ENCODE results near the gene PAIP1.
"Not testable (repeated sequence)": the region's sequence is repeated elsewhere in the genome, so short reads cannot be mapped to it uniquely, and the experiment has no call there.

Gene PAIP1

DNA sequence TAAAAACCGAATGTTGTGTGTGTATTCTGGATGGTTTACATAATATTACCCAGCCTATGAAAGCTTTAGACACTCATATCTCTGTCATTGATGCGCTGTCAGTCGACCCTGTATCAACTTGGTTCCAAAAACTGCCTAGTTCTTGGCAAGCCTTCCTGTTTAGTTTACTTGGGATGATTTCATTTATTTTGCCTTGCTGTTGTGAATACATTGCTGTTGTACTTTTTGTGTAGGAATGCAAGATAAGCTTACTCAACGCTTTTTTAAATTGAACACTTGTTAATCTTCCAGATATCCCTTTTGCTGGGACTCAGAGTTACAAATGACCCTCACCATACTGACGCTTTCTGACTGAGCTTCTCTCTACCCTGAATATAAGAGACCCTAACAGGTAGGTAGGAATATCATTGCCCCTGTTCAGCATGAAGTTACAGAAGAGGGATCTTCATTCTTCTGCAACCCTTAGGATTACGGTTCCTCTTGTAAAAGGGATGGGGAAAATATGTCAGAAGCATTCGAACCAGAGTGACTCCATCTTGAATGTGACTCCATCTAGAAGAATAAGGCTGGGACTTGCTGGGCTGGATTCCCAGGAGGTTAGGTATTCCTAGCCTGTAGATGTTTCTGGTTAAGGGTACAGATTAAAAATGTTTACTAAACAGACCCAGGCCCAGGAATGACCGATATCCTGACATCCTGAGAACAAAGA lies 13.7 kb upstream of the PAIP1 start:
- no peak for DNase-seq

DNA sequence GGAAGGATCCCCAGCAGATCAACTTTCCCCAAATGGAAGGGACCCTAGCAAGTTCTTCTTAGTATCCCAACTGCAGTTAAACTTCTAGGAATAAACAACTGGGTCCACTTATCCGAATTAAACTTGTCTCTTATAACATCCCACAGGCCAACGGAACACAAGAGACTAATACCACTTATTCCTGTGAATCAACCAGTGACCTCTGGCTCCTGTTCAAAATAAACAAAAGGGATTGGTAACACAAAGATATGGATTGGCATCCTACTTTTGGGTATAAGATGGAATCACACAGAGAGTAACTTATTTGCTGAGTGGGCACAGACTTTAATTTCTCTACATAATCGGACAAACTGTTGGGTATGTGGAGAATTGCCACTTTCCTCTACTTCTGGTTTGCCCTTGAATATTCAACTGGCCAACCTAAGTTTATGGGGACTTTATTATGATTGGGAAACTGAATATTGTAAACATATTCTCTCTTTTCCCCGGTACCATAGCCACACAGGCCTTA lies 12.4 kb upstream of the PAIP1 start:
- no peak for DNase-seq

DNA sequence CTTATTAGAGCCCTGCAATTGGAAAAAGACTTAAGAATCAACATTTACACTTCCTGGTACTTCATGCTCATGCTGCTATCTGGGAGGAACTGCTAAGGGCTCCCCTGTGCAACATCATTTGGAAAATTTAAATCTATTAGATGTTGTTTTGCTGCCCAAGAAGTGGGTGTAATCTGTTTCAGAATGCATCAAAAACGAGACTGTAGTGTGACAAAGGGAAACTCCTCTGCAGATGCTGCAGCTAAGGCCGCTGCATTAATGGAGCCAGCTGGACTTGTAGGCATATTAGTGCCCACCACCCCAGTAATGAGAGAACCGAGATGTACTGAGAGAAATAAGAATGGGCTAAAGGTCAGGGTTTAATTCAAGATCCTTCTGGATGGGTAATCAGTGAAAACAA lies 11.1 kb upstream of the PAIP1 start:
- no peak for DNase-seq

DNA sequence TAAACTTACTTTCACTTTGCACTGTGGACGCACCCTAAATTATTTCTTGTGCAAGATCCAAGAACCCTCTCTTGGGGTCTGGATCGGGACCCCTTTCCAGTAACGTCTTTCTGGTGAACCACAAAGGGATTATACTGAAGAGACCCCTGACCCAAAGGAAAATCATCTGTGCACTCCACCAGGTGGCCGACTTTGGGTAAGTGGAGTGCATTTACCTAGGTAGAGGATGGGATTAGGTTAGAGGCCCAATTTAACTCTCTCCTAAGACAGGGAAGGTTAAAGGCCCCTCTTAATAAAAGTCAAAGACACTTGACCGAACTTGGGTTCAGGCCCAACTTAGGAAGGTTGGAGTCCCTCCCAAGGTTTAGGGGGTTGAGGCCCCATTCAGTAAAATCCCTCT lies 8.2 kb upstream of the PAIP1 start:
- DNase-seq, result no peak

DNA sequence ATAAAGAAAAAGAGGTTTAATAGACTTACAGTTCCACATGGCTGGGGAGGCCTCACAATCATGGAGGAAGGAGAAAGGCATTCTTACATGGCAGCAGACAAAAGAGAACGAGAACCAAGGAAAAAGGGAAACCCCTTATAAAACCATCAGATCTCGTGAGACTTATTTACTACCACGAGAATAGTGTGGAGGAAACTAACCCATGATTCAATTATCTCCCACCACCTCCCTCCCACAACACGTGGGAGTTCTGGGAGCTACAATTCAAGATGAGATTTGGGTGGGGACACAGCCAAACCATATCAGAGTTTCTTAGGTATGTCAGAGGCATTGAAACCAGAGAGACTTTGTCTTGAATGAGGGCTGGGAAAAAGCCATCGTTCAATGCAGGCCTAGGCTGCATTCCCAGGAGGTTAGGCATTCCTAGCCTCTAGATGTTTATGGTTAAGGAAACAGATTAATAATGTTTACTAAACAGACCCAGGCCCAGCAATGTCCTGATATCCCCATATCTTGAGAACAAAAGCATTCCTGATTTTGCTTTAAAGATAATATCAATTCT lies 7.5 kb upstream of the PAIP1 start:
- DNase-seq, result no peak

DNA sequence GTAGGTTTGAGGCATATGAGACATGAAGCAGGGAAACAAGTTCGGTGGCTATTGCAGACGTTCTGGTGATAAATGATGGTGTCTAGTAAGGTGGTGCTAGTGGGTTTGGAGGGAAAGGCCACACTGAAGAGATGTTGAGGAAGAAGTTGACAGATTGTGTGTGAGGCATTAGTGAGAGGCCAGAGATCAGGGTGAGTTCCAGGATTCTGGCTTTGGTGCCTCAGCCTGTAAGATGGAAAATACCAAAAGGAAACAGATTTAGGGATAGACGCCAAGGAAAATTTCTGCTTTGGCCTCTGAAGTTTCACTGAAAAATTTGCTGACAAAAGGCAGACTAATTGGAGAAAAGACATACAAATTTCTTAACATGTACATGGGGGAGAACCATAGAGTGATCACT lies 6.4 kb upstream of the PAIP1 start:
- DNase-seq, result no peak

DNA sequence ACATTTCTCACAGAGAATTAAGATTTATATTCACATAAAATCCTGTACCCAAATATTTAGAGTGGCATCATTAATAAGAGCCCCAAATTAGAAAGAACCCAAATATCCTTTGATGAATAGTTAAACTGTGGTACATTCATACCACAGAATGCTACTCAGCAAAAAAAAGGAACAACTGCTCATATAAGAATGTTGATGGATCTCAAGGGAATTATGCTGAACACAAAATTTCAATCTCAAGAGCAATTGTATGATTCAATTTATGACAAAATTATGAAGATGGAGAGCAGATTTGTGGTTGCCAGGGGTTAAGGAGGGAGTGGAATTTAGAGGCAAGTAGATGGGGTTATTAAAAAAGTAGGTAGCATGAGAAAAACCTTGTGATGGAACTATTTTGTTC lies 4.5 kb upstream of the PAIP1 start:
- no peak for DNase-seq

DNA sequence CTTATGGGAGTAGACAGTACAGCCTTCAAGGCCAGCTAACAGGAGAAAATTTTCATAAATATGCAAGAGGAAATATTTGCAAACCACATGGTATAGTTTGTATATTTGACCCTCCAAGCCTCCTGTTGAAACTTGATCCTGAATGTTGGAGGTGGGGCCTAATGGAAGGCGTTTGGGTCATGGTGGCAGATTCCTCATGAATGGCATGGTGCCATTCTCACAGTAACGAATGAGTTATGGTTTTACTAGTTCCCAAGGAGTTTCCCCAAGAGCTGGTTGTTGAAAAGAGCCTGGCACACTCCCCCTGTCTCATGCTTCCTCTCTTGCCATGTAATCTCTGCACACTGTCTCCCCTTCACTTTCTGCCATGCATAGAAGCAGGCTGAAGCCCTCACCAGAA lies 3.3 kb upstream of the PAIP1 start:
- DNase-seq, result no peak

DNA sequence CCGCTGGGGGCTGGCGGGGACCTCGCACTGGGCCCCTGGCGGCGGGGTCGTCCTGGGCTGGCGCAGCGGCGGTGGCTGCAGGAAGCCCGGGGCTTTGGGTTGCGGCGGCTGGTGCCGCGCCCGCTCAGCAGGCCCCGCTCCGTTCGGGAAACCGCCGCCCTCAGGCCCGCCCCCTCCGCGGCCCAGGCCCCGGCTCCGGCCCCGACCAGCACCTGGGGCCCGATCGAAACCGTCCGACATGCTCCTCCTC lies 345 bp downstream of the PAIP1 start:
- not testable (repeated sequence) for DNase-seq

DNA sequence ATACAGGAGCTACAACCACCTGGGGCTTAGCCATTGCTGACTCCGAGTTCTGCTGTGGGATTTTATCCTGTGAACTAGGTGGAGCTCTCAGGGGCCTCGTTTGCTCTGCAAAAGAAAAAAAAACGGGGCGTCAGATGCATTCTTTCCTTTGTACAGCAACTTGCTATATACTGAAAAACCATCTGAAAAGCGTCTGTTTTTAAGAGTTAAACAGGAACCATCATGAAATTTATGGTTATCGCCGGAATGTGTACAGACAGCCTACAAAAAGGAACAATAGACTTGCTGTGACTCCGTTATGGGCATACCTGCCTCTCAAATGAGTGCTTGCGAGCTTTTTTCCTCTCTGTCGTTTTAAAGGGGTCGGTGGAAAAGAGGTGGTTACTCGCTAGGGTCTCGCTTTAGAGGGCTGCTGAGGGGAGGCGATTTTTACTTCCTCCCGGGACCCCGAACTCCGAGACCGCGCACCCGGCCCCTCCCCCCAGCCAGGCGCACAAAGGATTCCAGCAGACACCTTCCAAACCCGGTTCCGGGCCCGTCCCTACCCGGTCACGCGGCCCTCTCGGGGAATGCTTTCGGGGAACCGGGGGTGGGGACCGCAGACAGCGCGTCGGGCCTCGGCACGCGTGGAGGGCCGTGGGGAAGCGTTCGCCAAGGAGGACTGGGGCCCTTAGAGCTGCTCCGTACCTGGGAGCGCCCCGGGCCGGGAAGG lies 826 bp downstream of the PAIP1 start:
- DNase-seq, result no peak

DNA sequence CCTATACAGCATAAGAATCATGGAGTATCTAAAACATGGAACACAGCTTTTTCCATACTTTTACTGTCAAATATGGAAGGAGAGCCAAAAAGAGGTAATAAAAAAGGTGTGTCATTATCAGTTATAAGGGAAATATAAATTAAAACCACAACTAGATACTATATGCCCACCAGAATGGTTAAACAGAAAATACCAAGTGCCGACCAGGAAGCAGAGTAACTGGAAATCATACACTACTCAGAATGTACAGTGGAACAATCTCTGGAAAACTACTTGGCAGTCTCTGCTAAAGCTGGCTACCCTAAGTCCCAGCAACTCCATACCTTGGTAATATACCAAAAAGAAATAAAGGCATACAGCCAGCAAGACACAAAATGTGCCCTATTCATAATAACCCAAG lies 2.4 kb downstream of the PAIP1 start:
- no peak for DNase-seq

DNA sequence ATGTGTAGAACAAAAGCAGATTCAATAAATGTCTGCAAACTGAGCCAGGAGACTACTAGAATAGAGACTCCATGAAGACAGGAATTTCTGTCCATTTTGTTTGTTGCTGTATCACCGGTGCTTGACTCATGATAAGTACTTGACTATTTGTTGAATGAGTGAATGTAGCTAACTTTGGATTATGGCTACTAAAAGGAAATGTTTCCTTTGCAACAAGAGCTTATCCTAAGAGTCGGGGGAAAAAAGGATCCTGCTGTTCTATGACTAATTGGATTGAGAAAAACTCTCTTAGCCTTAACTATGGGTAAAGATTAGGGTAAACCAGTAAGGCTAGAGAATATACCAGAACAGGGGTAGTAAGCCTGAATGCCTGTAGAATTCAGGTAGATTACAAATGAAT lies 3.5 kb downstream of the PAIP1 start:
- no peak for DNase-seq

DNA sequence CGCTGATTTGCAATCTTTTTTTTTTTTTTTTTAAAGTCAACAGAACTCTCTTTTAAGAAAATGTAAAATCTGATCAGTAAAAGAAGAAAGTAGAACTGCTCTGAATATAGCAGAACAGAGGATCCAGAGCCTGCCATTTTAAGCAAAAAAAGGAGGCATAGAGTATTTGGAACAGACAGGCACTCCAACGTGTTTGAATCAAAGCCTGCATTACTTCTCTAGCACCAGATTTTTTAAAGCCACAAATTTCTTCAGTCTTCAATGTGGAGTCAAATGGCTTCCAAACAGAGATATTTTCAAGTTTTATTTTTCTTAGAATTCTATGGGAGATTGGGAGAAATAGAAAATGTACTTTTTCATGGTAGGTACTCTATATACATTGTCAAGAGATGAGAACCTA lies 5.1 kb downstream of the PAIP1 start:
- DNase-seq, result no peak

DNA sequence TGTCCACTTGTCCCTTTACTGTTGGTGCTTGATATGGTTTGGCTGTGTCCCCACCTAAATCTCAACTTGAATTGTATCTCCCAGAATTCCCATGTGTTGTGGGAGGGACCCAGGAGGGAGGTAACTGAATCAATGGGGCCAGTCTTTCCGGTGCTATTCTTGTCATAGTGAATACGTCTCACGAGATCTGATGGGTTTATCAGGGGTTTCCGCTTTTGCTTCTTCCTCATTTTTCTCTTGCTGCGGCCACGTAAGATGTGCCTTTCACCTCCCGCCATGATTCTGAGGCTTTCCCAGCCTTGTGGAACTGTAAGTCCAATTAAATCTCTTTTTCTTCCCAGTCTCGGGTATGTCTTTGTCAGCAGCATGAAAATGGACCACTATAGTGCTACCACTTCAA lies 7.6 kb downstream of the PAIP1 start:
- not testable (repeated sequence) for DNase-seq

DNA sequence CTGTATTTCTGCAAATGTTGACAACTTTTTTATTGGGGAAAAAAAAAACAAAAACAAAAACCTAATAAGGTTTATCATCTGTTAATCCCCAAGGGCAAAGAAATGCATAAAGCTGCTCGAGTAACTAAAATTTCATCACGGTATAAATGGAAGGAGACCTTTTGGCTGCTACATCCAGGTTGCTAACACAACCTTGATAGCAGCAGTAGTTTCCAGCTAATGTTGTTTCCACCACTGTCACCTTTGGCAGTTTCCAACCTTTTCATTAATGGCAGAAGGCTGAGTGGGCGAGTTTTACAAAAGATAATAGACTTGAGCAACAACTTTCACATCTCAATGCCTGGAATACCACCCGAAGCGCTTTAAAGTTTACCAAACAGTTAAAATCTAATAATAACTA lies 8.5 kb downstream of the PAIP1 start:
- no peak for DNase-seq

DNA sequence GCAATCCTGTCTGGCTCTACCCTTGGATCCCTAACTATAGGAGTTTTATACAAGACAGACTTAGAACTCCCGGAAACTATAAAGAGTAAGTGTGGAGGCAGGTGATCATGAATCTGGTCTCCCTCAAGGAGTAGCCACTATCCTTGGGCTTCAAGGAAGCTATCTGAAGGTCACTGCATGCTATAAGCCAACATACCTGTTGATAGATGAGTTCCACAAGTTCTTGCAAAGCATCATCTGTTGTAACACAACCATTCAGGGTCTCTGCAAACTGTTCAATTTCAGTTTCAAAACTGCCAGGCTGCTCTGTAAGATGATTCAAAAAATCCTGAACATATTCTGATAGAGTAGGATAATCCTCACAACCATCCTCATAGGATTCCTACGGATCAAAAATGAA lies 9.3 kb downstream of the PAIP1 start:
- no peak for DNase-seq

DNA sequence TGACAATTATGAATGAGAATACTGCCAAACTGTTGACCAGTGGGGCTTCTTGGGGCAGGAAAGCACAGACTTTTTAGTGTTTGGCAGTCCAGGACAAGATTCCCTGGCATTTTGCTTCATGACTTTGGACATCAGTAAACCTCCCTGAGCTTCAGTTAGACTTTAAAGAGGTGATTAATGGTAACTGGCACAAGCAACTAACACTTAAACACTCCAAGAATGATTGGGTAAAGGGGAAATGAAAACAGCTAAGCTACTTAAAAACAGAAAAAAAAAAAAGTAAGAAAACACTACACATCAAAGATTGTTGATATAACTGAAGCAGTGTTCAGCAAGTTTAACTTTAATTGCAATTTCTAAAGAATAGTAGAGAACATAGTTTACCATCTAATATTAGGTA lies 13.4 kb downstream of the PAIP1 start:
- no peak for DNase-seq

DNA sequence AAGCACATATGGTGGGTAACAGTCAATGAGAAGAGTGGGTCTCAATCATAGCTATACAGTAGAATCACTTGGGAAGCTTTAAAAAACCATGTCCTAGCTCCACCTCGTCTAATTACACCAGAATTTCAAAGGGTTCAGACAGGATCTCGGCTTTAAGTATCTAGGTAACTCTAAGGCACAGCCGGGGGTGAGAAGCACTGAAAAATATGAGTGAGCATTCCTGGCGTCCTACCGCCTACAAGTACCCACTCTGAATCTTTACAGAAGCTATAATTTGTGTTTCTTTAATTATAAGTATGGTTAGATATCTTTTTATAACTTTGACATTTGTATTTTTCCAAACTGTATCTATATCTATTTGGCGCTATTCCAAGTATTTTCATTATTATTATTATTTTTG lies 16.1 kb downstream of the PAIP1 start:
- no peak for DNase-seq

DNA sequence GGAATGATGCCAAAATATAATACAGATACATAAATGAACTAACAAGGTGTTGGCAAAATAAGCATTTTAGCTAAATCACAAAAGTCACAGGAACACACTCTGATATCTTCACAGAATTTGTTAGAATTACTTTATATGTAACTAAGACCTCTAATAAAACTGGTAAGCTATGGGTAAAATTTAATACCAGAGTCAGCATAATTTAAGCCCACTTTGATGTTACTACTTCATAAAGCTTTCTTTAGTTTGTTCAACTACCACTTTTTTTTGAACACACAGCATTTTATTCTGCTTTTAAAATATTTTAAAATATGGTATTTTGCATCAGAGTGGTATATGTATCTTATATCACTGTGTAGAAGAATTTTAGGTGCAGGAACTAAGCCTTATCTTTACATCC lies 19.9 kb downstream of the PAIP1 start:
- no peak for DNase-seq

DNA sequence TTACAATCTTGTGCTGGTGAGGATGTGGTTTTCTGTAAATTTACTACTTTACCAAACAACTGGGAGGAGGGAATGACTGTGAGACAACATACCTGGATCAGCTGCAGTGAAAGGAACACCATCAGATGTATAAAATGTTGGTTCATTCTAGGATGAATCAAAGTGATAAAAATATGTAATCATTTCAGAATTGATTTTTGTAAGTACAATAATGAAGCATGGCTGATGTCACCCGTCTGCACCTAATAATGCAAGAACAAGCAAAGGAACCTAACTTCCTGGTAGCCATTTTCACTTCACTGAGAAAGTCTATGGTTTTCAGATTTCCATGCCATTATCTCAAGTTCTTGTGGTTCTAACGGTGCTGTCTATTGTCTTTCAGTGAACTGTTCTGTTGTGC lies 23.2 kb downstream of the PAIP1 start:
- no peak for DNase-seq

DNA sequence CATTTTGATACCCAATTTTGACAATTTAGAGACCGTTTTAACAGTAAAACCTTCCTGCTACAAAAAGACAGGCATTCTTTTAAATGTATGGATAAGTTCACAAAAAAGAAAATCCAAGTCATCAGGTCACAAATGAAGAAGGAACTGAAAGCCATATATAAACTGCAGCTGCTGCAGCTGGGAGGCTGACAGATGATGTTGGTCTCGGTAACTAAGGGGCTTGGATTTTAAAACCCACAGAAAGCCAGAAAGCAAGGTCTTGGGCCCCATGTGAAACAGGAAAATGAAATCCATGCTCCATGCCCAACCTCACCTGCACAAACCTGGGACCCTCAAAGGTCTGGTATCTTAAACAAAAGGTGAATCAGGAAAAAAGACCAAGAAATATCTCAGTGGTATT lies 26.2 kb downstream of the PAIP1 start:
- DNase-seq, result no peak

DNA sequence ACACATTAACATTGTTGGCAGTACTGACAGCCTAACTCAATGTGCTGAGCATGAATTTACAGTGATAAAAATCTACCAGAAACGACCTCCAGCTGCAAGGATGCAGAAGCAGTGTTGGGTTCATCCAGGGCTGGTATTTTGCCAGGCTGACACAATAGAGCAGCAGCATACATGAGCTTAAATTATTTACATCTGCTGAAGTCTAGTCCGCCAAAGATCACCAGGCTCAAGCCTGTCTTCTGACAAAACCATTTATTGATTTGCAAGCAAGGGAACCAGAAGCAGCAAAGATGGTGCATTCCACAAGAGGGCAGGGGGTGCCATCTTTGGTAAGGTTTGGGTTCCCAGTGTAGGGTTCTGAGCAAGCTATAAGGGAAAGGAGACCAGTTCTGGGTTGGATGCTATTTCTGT lies 33.2 kb downstream of the PAIP1 start:
- no peak for DNase-seq

DNA sequence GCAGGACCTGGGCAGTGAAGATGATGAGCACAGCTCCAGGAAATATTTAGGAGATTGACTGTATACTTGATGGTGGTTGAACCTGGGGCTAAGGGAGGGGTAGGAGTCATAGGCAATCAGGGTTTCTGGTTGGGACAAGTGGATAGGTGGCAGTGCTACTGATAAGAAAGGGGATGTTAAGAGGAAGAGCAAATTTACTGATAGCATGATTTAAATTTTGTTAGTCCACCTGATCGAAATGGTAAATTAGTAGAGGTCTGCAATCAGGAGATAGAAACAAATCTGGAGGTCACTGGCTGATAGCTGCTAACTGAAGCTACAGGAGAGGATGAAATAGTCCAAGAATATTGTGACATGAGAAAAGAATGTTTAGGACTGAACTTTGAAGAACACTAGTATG lies 36.3 kb downstream of the PAIP1 start:
- DNase-seq, result no peak

DNA sequence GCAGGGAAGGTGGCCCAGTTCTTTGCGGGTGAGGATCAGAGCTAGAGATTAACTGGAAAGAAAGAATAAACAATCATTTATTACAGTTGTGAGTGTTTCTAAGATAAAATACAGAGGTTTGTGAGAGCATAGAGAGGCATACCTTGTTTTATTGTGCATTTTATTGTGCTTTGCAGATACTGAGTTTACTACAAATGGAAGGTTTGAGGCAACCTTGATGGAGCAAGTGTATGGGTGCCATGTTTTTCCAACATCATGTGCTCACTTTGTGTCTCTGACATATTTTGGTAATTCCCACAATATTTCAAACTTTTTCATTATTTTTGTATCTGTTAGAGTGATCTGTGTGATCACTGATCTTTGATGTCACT lies 41.2 kb downstream of the PAIP1 start:
- no peak for DNase-seq

All from NCI-H1092 (cell line).